Activated CD4-positive, alpha-beta T cell treated with anti-CD3 and anti-CD28 coated beads, Interleukin-2, amount 10 ng/mL, durations not matched to agents 24 days and 14 days (primary cell): Measurements from ENCODE around the gene LYZ. TPM values are rescaled to one million over a fixed set of nuclear protein-coding genes. Genes with fewer than 3 reads are reported as not detected.

ENCODE experiments used
- DNase-seq: peaks from one replicate; pipeline ENCODE4 v3.0.0; 2022
- H3K27ac Mint-ChIP-seq: one replicate; pipeline ENCODE4 v1.8.0; 2022; ENCODE audit warnings: mild to moderate bottlenecking, mixed read lengths
- H3K27me3 Mint-ChIP-seq: one replicate; pipeline ENCODE4 v1.8.0; 2022; ENCODE audit warnings: mixed read lengths
- H3K36me3 Mint-ChIP-seq: one replicate; pipeline ENCODE4 v1.8.0; 2022; ENCODE audit warnings: low read depth, mild to moderate bottlenecking, mixed read lengths
- H3K4me1 Mint-ChIP-seq: one replicate; pipeline ENCODE4 v1.8.0; 2021; ENCODE audit warnings: mixed read lengths
- H3K4me3 Mint-ChIP-seq: one replicate; pipeline ENCODE4 v1.8.0; 2022; ENCODE audit warnings: mild to moderate bottlenecking, moderate library complexity, mixed read lengths
- H3K9me3 Mint-ChIP-seq: one replicate; pipeline ENCODE4 v1.8.0; 2021; ENCODE audit warnings: mixed read lengths
- intact Hi-C: fragments of 100-400 bp; cut with micrococcal nuclease; formaldehyde crosslinking; loops from one replicate; pipeline ENCODE4 v1.15.1; 2023
- total RNA-seq: library from RNA; stranded (reverse); gene quantifications from 2 replicates; pipeline ENCODE4 v1.2.3, GENCODE V29; 2022

Gene LYZ
- total RNA-seq, 1 donor from 2014 or later = not detected

DNA sequence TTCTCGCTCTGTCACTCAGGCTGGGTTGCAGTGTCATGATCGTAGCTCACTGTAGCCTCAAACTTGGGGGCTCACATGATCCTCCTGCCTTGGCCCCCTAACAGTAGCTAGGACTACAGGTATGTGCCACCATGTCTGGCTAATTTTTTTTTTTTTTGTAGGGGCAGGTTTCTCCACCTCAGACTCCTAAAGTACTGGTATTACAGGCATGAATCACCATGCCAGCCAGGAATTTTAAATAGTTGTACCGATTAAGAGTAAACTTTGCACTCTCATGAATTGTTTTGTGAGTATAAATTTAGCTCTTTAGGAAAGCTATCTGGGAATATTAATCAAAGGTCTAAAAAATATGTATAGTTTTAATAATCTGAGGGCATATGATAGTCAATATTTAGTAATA lies 36.9 kb downstream of the LYZ start:
- no peaks in the 10 kb centered on the region for H3K9me3 Mint-ChIP-seq
- peaks cover 15% of the 10 kb centered on the region for H3K4me1 Mint-ChIP-seq
- no peak for DNase-seq
- H3K27ac Mint-ChIP-seq = no peak overlapping the region
- no peaks in the 10 kb centered on the region for H3K27me3 Mint-ChIP-seq
- H3K4me3 Mint-ChIP-seq = no peak overlapping the region
- intact Hi-C loops = no loop called here
- peaks cover 31% of the 10 kb centered on the region for H3K36me3 Mint-ChIP-seq

DNA sequence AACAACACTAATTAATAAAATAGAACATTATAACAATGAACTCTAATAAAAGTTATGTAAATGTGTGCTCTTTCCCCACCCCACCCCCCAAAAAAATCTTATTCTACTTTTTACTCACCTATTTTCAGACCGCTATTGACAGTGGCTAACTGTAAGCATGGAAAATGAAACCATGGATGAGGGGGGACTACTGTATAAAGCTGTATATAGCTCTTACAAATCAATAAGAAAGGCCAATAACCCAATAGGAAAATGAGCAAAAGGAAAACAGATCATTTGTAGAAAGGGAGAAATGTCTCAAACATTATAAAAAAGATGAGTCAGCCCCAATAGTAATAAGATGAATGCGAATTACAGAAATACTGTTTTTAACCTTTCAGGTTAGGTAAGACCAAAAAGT lies 38.7 kb downstream of the LYZ start:
- H3K4me1 Mint-ChIP-seq = peaks cover 15% of the 10 kb centered on the region
- no peak for DNase-seq
- intact Hi-C loops = no loop called here
- H3K27ac Mint-ChIP-seq = no peak overlapping the region
- peaks cover 37% of the 10 kb centered on the region for H3K36me3 Mint-ChIP-seq
- no peak overlapping the region for H3K4me3 Mint-ChIP-seq
- H3K27me3 Mint-ChIP-seq = no peaks in the 10 kb centered on the region
- H3K9me3 Mint-ChIP-seq = no peaks in the 10 kb centered on the region

DNA sequence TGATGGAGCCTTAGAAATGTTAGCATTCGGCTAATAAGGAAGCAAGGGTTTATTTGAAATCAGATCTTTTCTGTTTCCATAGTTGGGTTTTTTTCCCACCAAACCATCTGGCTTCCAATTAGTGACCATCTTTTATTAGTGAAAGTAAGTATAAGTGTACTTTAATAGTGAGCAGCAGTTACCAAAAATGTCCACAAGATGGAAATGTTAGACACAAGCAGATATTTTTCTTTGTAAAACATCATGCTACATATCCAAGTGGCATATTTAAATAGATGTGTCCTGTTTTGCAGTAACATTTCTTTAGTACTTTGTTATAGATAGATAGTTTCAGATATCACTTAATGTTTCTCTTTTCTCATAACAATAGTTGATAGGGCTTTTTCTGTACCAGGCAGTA lies 40.2 kb downstream of the LYZ start:
- intact Hi-C loops = no loop called here
- DNase-seq = no peak
- Mint-ChIP-seq H3K27me3 (no peaks in the 10 kb centered on the region), H3K27ac (no peak overlapping the region), H3K36me3 (peaks cover 37% of the 10 kb centered on the region), H3K4me3 (no peak overlapping the region), H3K4me1 (peaks cover 13% of the 10 kb centered on the region), H3K9me3 (no peaks in the 10 kb centered on the region)

DNA sequence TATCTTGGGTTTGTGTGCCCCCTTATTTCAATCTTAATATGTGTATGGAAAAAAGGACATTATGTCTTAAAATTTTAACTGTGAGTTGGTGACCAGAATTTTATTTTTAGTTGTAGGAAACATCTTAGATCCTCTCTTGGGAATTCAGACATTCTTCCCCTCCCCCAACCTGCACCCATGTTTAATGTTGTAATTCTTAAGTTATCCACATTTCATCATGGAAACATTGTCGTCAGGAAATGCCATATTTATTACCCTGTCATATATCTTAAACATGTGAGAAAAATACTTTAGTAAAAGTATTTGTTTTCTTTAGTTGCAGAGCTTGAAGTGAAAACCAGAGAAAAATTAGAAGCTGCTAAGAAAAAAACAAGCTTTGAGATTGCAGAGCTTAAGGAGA lies 41.6 kb downstream of the LYZ start:
- H3K4me1 Mint-ChIP-seq = peaks cover 9% of the 10 kb centered on the region
- intact Hi-C loops = no loop called here

DNA sequence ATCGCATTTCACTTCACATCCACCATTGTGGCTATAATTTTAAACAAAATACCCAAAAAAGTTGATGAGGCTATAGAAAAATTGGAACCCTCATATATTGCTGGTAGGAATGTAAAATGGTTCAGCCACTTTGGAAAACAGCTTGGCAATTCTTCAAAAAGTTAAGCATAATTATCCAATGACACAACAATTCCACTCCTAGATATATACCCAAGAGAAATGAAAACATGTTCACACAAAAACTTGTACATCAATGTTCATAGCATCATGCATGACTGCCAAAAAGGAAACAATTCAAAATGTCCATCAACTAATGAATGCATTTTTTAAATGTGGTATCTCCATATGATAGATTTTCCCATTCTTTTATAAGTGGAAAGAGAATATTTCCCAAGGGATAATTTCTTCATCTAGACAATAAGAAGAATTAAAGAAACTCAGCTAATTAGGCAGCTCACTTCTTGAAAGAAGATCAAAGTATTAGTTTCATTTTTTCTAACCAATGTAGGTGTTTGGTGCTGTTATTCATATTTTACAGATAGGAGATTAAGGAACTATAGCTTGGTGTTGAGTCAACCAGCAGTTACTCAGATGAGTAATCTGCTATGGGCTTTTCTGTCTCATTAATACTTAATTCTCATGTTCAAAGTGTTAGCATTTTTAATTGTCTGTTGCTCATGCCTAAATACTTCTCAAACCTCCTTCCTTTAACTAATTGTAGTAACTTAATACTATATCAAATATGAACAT lies 44.2 kb downstream of the LYZ start:
- peaks cover 2% of the 10 kb centered on the region for H3K4me1 Mint-ChIP-seq
- DNase-seq = no peak
- H3K36me3 Mint-ChIP-seq = peaks cover 53% of the 10 kb centered on the region
- H3K9me3 Mint-ChIP-seq = no peaks in the 10 kb centered on the region
- intact Hi-C loops = no loop called here
- H3K27me3 Mint-ChIP-seq = no peaks in the 10 kb centered on the region
- no peak overlapping the region for H3K27ac Mint-ChIP-seq
- no peak overlapping the region for H3K4me3 Mint-ChIP-seq

More for the DNA sequence above, 41.6 kb downstream of the LYZ start:
- no peak overlapping the region for H3K4me3 Mint-ChIP-seq
- H3K27ac Mint-ChIP-seq = no peak overlapping the region
- no peaks in the 10 kb centered on the region for H3K27me3 Mint-ChIP-seq
- H3K36me3 Mint-ChIP-seq = peaks cover 42% of the 10 kb centered on the region
- no peaks in the 10 kb centered on the region for H3K9me3 Mint-ChIP-seq
- DNase-seq = no peak

DNA sequence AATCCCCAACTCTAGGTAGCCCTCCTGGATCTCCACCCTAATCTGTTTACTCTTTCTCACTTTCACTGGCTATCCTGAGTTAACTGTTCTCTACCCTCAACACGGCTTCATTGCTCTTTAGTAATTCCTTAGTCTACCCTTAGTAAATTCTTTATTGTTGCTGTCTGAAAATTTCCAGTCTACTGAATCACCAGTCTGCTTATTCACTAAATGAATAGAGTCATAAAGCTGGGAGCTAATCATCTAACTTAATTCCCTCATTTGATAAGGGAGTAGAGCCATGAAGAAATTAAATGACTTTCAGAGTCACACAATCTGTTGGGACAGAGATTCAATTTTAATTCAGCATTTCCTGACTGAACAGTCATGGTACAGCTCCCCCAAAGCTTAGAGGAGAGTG lies 47.9 kb downstream of the LYZ start:
- Mint-ChIP-seq H3K36me3 (peaks cover 41% of the 10 kb centered on the region), H3K4me1 (peaks cover 2% of the 10 kb centered on the region), H3K27me3 (no peaks in the 10 kb centered on the region), H3K9me3 (no peaks in the 10 kb centered on the region), H3K27ac (no peak overlapping the region), H3K4me3 (no peak overlapping the region)
- DNase-seq = no peak
- intact Hi-C loops = no loop called here

DNA sequence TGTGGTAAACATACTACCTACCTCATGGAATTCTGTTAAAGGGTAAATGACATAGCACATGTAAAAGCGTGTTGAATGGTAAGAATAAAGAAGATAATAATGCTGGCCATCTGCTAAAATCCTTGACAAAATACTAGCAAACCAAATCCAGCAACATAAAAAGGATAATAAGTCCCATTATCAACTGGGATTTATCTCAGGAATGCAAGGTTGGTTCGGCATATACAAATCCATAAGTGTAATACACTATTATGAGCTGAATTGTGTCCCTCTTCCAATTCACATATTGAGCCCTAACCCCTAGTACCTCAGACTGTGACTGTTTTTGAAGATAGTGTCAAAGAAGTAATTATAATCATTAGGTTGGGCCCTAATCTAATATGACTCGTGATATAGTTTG lies 48.8 kb downstream of the LYZ start:
- Mint-ChIP-seq H3K36me3 (peaks cover 34% of the 10 kb centered on the region), H3K4me1 (peaks cover 2% of the 10 kb centered on the region), H3K27ac (no peak overlapping the region), H3K4me3 (no peak overlapping the region), H3K9me3 (no peaks in the 10 kb centered on the region), H3K27me3 (no peaks in the 10 kb centered on the region)
- intact Hi-C loops = no loop called here
- DNase-seq = no peak

DNA sequence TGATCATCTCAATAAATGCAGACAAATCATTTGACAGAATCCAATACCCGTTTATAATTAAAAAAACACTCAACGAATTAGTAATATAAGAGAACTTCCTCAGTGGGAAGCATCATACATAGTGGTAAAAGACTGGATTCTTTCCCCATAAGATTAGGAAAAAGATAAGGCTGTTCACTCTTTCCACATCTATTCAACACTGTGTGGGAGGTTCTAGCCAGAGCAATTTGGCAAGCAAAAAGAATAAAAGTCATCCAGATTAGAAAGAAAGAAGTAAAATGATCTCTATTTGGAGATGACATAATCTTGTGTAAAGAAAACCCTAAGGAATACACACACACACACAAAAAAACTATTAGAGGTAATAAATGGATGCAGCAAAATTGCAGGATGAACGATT lies 49.8 kb downstream of the LYZ start:
- no peak overlapping the region for H3K4me3 Mint-ChIP-seq
- H3K4me1 Mint-ChIP-seq = no peaks in the 10 kb centered on the region
- intact Hi-C loops = no loop called here
- H3K27ac Mint-ChIP-seq = no peak overlapping the region
- DNase-seq = no peak
- no peaks in the 10 kb centered on the region for H3K9me3 Mint-ChIP-seq
- H3K36me3 Mint-ChIP-seq = peaks cover 29% of the 10 kb centered on the region
- H3K27me3 Mint-ChIP-seq = no peaks in the 10 kb centered on the region

DNA sequence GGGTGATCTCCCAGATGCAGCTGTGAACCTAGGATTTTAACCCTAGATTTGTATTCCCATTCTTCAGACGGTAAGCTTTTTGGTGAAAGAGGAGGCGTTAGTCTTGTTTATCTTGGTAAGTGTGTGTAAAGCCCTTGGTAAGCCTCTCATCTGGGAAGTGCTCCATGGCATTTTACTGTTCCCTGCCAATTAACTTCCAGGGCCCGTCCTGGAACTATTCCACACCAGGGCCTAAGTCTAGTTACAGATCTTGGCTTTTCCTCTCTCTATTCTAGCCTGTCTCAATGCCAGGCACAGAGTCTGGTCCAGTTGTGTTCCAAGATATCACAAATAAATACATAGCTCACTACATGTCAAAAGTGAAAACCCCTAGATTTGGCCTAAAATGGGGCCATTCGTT lies 53.8 kb downstream of the LYZ start:
- intact Hi-C loops = no loop called here
- H3K27me3 Mint-ChIP-seq = no peaks in the 10 kb centered on the region
- no peaks in the 10 kb centered on the region for H3K9me3 Mint-ChIP-seq
- no peaks in the 10 kb centered on the region for H3K4me1 Mint-ChIP-seq
- H3K27ac Mint-ChIP-seq = no peak overlapping the region
- peaks cover 10% of the 10 kb centered on the region for H3K36me3 Mint-ChIP-seq
- H3K4me3 Mint-ChIP-seq = no peak overlapping the region
- no peak for DNase-seq

Other genes with a start within 250 kb of the LYZ start
- 114 and 121 TPM in 2 replicates for gene CPSF6, start 108.8 kb upstream of the LYZ start, total RNA-seq
- gene YEATS4, start 11.4 kb downstream of the LYZ start, total RNA-seq = 37.9 and 41.8 TPM in 2 replicates
- gene FRS2, start 122.0 kb downstream of the LYZ start, total RNA-seq = 12.1 and 13.6 TPM in 2 replicates
- 490 and 511 TPM in 2 replicates for gene CCT2, start 237.1 kb downstream of the LYZ start, total RNA-seq